Endothelial cell (in vitro differentiated cells): Measurements from ENCODE around the gene FMOD. TPM values are rescaled to one million over a fixed set of nuclear protein-coding genes. Genes with fewer than 3 reads are reported as not detected.
"Not testable (repeated sequence)": the region's sequence is repeated elsewhere in the genome, so short reads cannot be mapped to it uniquely, and the experiment has no call there.

Experiments used
- DNase-seq: peaks from one replicate; pipeline ENCODE4 v3.0.0; 2021; ENCODE audit warnings: low spot score
- H3K27ac Mint-ChIP-seq: one replicate; pipeline ENCODE4 v1.8.0; 2021; ENCODE audit warnings: mixed read lengths, inconsistent platforms; ENCODE audit not compliant: unreplicated experiment
- H3K27me3 Mint-ChIP-seq: one replicate; pipeline ENCODE4 v1.8.0; 2021; ENCODE audit warnings: mild to moderate bottlenecking, moderate library complexity, mixed read lengths, inconsistent platforms; ENCODE audit not compliant: unreplicated experiment
- H3K36me3 Mint-ChIP-seq: one replicate; pipeline ENCODE4 v1.8.0; 2021; ENCODE audit warnings: mild to moderate bottlenecking, low read depth, mixed read lengths, inconsistent platforms; ENCODE audit not compliant: unreplicated experiment
- H3K4me1 Mint-ChIP-seq: one replicate; pipeline ENCODE4 v1.8.0; 2021; ENCODE audit warnings: mild to moderate bottlenecking, mixed read lengths, inconsistent platforms; ENCODE audit not compliant: unreplicated experiment
- H3K4me3 Mint-ChIP-seq: one replicate; pipeline ENCODE4 v1.8.0; 2021; ENCODE audit warnings: mild to moderate bottlenecking, mixed read lengths, inconsistent platforms; ENCODE audit not compliant: unreplicated experiment
- H3K9me3 Mint-ChIP-seq: one replicate; pipeline ENCODE4 v1.8.0; 2021; ENCODE audit warnings: mixed read lengths, inconsistent platforms; ENCODE audit not compliant: unreplicated experiment
- CTCF ChIP-seq: fragments of 200-600 bp; sonication (generic); IDR thresholded peaks from one replicate; pipeline ENCODE4 v1.5.0; 2021; ENCODE audit warnings: antibody characterized with exemption; ENCODE audit not compliant: unreplicated experiment
- total RNA-seq: library from RNA; stranded (reverse); fragmentation: NEBNext Ultra II Directional; extraction: Animal tissue kit (Norgen Biotek cat#: 25700); gene quantifications from one replicate; pipeline ENCODE4 v1.2.1, GENCODE V29; 2021; ENCODE audit not compliant: unreplicated experiment

The FMOD gene
- total RNA-seq, 1 donor from 2014 or later, result not detected

DNA sequence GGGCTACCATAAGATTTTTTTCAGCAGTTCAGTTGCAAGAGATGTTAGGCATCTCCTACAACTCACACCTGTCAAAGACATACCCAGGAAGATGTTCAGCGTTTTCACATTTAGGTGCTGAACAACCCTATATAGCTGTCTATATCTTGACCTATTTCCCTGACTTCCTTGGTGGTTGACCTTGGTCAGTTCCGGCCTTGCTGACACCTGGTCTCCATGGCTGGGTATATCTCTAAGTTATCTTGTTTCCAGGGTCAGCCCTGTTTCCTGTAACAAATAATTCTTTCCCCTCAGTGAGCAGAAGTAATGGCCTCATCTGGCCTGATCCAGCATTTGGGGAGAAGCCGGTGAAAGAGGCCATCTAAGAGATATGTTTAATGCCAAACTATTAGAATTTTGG, 48.0 kb downstream of the FMOD start:
- no peak overlapping the region for H3K27ac Mint-ChIP-seq
- H3K9me3 Mint-ChIP-seq, result no peaks in the 10 kb centered on the region
- no peak for DNase-seq
- no peak for TF ChIP-seq CTCF
- peaks cover 58% of the 10 kb centered on the region for H3K4me1 Mint-ChIP-seq
- H3K27me3 Mint-ChIP-seq, result peaks cover 14% of the 10 kb centered on the region
- H3K4me3 Mint-ChIP-seq, result peak overlapping the region; percentile 75
- peaks cover 14% of the 10 kb centered on the region for H3K36me3 Mint-ChIP-seq

- H3K9me3 Mint-ChIP-seq, result no peaks in the 10 kb centered on the region
- peak overlapping the region; percentile 82 for H3K27ac Mint-ChIP-seq
- TF ChIP-seq CTCF, result no peak
- peaks cover 14% of the 10 kb centered on the region for H3K27me3 Mint-ChIP-seq
- H3K4me3 Mint-ChIP-seq, result no peak overlapping the region
- peaks cover 55% of the 10 kb centered on the region for H3K4me1 Mint-ChIP-seq
- DNase-seq, result no peak
- peaks cover 9% of the 10 kb centered on the region for H3K36me3 Mint-ChIP-seq
Measured at GRCh38 chr1:203302456-203302855, 48.5 kb downstream of the FMOD start.

- Mint-ChIP-seq H3K4me1 (peaks cover 50% of the 10 kb centered on the region), H3K4me3 (peak overlapping the region; percentile 76), H3K27ac (no peak overlapping the region), H3K36me3 (no peaks in the 10 kb centered on the region), H3K27me3 (peaks cover 17% of the 10 kb centered on the region), H3K9me3 (no peaks in the 10 kb centered on the region)
- DNase-seq, result no peak
- no peak for TF ChIP-seq CTCF
Measured at GRCh38 chr1:203301331-203301668, 49.6 kb downstream of the FMOD start.

GRCh38 chr1:203300441-203301330, 50.2 kb downstream of the FMOD start:
- no peak for TF ChIP-seq CTCF
- Mint-ChIP-seq H3K9me3 (no peaks in the 10 kb centered on the region), H3K36me3 (no peaks in the 10 kb centered on the region), H3K4me1 (peaks cover 53% of the 10 kb centered on the region), H3K27ac (no peak overlapping the region), H3K4me3 (no peak overlapping the region), H3K27me3 (peaks cover 17% of the 10 kb centered on the region)
- DNase-seq, result no peak

DNA sequence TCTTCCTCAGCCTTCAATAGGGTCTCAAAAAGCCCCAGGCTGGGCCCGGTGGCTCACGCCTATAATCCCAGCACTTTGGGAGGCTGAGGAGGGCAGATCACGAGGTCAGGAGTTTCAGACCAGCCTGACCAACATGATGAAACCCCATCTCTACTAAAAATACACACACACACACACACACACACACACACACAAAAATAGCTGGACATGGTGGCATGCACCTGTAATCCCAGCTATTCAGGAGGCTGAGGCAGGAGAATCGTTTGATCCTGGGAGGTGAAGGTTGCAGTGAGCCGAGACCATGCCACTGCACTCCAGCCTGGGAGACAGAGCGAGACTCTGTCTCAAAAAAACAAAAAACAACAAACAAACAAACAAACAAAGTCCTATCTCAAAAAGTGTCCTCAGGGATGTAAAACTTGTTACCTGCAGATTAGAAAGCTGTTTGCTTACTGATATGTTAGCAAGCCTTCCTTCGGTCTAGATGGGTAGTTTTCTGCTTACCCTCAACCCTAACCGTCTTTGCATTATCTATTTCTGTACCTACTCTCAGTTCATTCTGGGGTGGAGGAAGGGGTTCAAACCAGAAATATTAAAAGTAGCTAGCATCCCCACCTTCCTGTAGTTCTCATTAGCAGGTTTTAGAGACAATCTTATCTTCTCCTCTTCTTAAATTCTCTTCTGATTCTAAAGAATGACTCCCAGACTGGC, 51.0 kb downstream of the FMOD start:
- not testable (repeated sequence) for H3K9me3 Mint-ChIP-seq, H3K36me3 Mint-ChIP-seq, DNase-seq, H3K4me3 Mint-ChIP-seq, H3K27ac Mint-ChIP-seq
- Mint-ChIP-seq H3K27me3 (peaks cover 17% of the 10 kb centered on the region), H3K4me1 (peaks cover 61% of the 10 kb centered on the region)
